ENCODE measurements around the gene ZNF124.

DNA sequence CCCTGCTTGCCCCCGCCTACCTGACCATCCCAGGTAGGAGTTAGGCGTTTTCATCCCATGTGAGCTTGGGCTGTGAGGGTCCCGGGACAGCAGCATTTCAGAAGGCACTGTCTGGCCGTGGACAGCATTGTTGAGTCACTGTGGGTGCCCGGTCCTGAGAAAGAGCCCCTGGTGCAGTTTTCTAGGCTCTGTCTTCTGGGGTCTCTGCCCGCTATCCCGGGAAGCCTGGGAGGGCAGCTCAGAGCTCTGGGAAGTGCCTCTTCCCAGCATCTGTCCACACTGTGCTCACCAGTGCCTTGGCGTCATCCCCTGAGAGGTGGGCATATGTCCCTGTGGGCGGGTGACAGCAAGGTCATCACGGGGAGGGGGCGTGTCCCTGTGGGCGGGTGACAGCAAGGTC is 56.3 kb downstream of the ZNF124 start:
- TF ChIP-seq CTCF (IDR thresholded peaks at IDR 0.05; ENCODE audit: control extremely low read depth in 1 of 3, insufficient read depth in 1 of 3, low read depth in 1 of 3, low read length in 3 of 3): no peak
- TF ChIP-seq POLR2A (IDR thresholded peaks at IDR 0.05; ENCODE audit: control extremely low read depth in 1 of 2, low read depth in 2 of 2, low read length in 2 of 2): no peak
- no peak for TF ChIP-seq CBX5 (IDR thresholded peaks at IDR 0.05; ENCODE audit: low read depth, low read length)
- TF ChIP-seq SAP30 (IDR thresholded peaks at IDR 0.05; ENCODE audit: insufficient read depth, insufficient replicate concordance, low read length): no peak
- no peak for TF ChIP-seq JUN (IDR thresholded peaks at IDR 0.05; ENCODE audit: low read depth, low read length)
- TF ChIP-seq NRF1 (IDR thresholded peaks at IDR 0.05; ENCODE audit: low read depth, low read length): no peak
